CD14-positive monocyte (primary cell): ENCODE results near the gene RYR3. TPM values are rescaled to one million over a fixed set of nuclear protein-coding genes. Genes with fewer than 3 reads are reported as not detected.

Source experiments
- DNase-seq, 3 donors: peaks; one replicate each; pipeline ENCODE4 v3.0.0-alpha.2; 2011 to 2022
- H2AFZ ChIP-seq: 2 replicates; pipeline ENCODE4 v1.6.0; 2012; ENCODE audit warnings: mild to moderate bottlenecking, low read depth, low read length, inconsistent platforms; ENCODE audit not compliant: insufficient read depth, poor library complexity, severe bottlenecking
- H3K27ac ChIP-seq, 2 donors: 1 replicate in 1 of 2; 2 replicates in 1 of 2; pipeline ENCODE4 v1.5.1; 2012 to 2013; ENCODE audit warnings: low read length in 2 of 2, control low read depth in 1 of 2, inconsistent platforms in 1 of 2, low read depth in 1 of 2, mild to moderate bottlenecking in 1 of 2
- H3K27me3 ChIP-seq, 2 donors: one replicate each; pipeline versions ENCODE4 v1.6.0 to v1.6.1; 2011 to 2013; ENCODE audit warnings: low read length in 2 of 2; ENCODE audit not compliant: control insufficient read depth in 2 of 2, insufficient read depth in 2 of 2
- H3K36me3 ChIP-seq, 2 donors: replicated peaks in 1 of 2; 1 replicate in 1 of 2; 2 replicates in 1 of 2; pipeline versions ENCODE4 v1.5.1 to v1.6.1; 2012 to 2013; ENCODE audit warnings: low read length in 2 of 2, control low read depth in 1 of 2, inconsistent platforms in 1 of 2, mild to moderate bottlenecking in 1 of 2; ENCODE audit not compliant: insufficient read depth in 2 of 2, control insufficient read depth in 1 of 2
- H3K4me1 ChIP-seq, 2 donors: 1 replicate in 1 of 2; 2 replicates in 1 of 2; pipeline versions ENCODE4 v1.5.1 to v1.6.1; 2012 to 2013; ENCODE audit warnings: low read length in 2 of 2, control low read depth in 1 of 2, inconsistent platforms in 1 of 2, mild to moderate bottlenecking in 1 of 2, moderate library complexity in 1 of 2; ENCODE audit not compliant: insufficient read depth in 2 of 2, control insufficient read depth in 1 of 2
- H3K4me2 ChIP-seq: replicated peaks from 2 replicates; pipeline ENCODE3; 2012; ENCODE audit warnings: low read length, moderate library complexity, mild to moderate bottlenecking; ENCODE audit not compliant: poor library complexity, severe bottlenecking; ENCODE audit errors: extremely low read depth
- H3K4me3 ChIP-seq, 3 experiments: fragments of 200-600 bp in 1 of 3; sonication (generic) in 1 of 3; replicated peaks in 1 of 3; 1 replicate in 2 of 3; 2 replicates in 1 of 3; pipeline ENCODE4 v1.5.1; 2011 to 2013; ENCODE audit warnings: low read length in 3 of 3, mild to moderate bottlenecking in 3 of 3, control low read depth in 2 of 3, low read depth in 2 of 3, inconsistent platforms in 1 of 3, moderate library complexity in 1 of 3
- H3K79me2 ChIP-seq: 2 replicates; pipeline ENCODE4 v1.6.0; 2012; ENCODE audit warnings: mild to moderate bottlenecking, control low read depth, inconsistent platforms, low read length, moderate library complexity; ENCODE audit not compliant: insufficient read depth
- H3K9ac ChIP-seq: 2 replicates; pipeline ENCODE4 v1.6.0; 2017; ENCODE audit warnings: low read length, mild to moderate bottlenecking; ENCODE audit not compliant: insufficient read depth, poor library complexity, severe bottlenecking
- H3K9me3 ChIP-seq, 2 donors: replicated peaks in 1 of 2; 1 replicate in 1 of 2; 2 replicates in 1 of 2; pipeline versions ENCODE4 v1.5.1 to v1.6.1; 2012 to 2013; ENCODE audit warnings: low read length in 2 of 2, control low read depth in 1 of 2; ENCODE audit not compliant: control insufficient read depth in 1 of 2, insufficient read depth in 1 of 2
- H4K20me1 ChIP-seq: 2 replicates; pipeline ENCODE4 v1.6.0; 2012; ENCODE audit warnings: mild to moderate bottlenecking, low read length, control low read depth, moderate library complexity; ENCODE audit not compliant: insufficient read depth
- H3K27ac Mint-ChIP-seq, 7 donors: one replicate each; pipeline ENCODE4 v1.8.0; 2020; ENCODE audit warnings: mild to moderate bottlenecking in 7 of 7, mixed read lengths in 7 of 7, moderate library complexity in 6 of 7, inconsistent platforms in 2 of 7
- H3K27me3 Mint-ChIP-seq, 3 donors: one replicate each; pipeline ENCODE4 v1.8.0; 2021 to 2022; ENCODE audit warnings: low read depth in 3 of 3, mild to moderate bottlenecking in 3 of 3, mixed read lengths in 3 of 3, moderate library complexity in 3 of 3, inconsistent platforms in 1 of 3
- H3K36me3 Mint-ChIP-seq, 2 donors: one replicate each; pipeline ENCODE4 v1.8.0; 2020; ENCODE audit warnings: mixed read lengths in 2 of 2, inconsistent platforms in 1 of 2, mild to moderate bottlenecking in 1 of 2
- H3K4me1 Mint-ChIP-seq: one replicate; pipeline ENCODE4 v1.8.0; 2020; ENCODE audit warnings: mild to moderate bottlenecking, mixed read lengths
- H3K4me3 Mint-ChIP-seq, 2 donors: one replicate each; pipeline ENCODE4 v1.8.0; 2020; ENCODE audit warnings: mild to moderate bottlenecking in 2 of 2, mixed read lengths in 2 of 2, moderate library complexity in 1 of 2
- H3K9me3 Mint-ChIP-seq, 7 donors: one replicate each; pipeline ENCODE4 v1.8.0; 2020 to 2022; ENCODE audit warnings: mixed read lengths in 7 of 7, mild to moderate bottlenecking in 6 of 7, moderate library complexity in 6 of 7, inconsistent platforms in 2 of 7
- CTCF ChIP-seq: fragments of 200-600 bp; IDR thresholded peaks from one replicate; pipeline ENCODE4 v1.8.0; 2022; ENCODE audit warnings: antibody characterized with exemption, mild to moderate bottlenecking
- WGBS: methylation state at CpG from one replicate; pipeline ENCODE4 v1.1.5; 2013; ENCODE audit warnings: missing lambda C conversion rate; ENCODE audit not compliant: insufficient coverage; 5-methylcytosine and 5-hydroxymethylcytosine counted together
- intact Hi-C, 2 donors: fragments of 100-400 bp; cut with micrococcal nuclease; formaldehyde crosslinking; loops; one replicate each; pipeline versions ENCODE4 v1.15.0 to v1.15.1; 2023
- polyA plus RNA-seq, 3 donors: library from polyadenylated mRNA; depleted of rRNA in 1 of 3; unstranded in 2 of 3; stranded (reverse) in 1 of 3; fragments of 300-500 nt in 2 of 3; fragments of >200 nt in 1 of 3; fragmentation: Illumina TruSeq in 2 of 3; gene quantifications; 1 replicate in 2 of 3; 2 replicates in 1 of 3; pipeline ENCODE4 v1.2.3, GENCODE V29; 2012 to 2021

The RYR3 gene
- polyA plus RNA-seq, 3 donors = not detected

GRCh38 chr15:33535135-33535534 lies 224.4 kb downstream of the RYR3 start:
- Histone ChIP-seq H3K27ac (no peak overlapping the region), H3K4me3 (no peak overlapping the region), H3K4me1 (no peaks in the 10 kb centered on the region), H3K36me3 (no peaks in the 10 kb centered on the region), H3K4me2 (no peak overlapping the region), H4K20me1 (no peaks in the 10 kb centered on the region), H2AFZ (no peak overlapping the region), H3K27me3 (no peaks in the 10 kb centered on the region), H3K9me3 (no peaks in the 10 kb centered on the region), H3K9ac (no peak overlapping the region), H3K79me2 (no peaks in the 10 kb centered on the region)
- DNase-seq = no peak
- no CpG with 5 or more reads among the region's 3 CpGs for WGBS
- TF ChIP-seq CTCF = no peak
- Mint-ChIP-seq H3K27me3 (peaks cover 0 to 3% (median 0%) of the 10 kb centered on the region in 3 donors), H3K36me3 (no peaks in the 10 kb centered on the region), H3K9me3 (peaks cover 0 to 2% (median 0%) of the 10 kb centered on the region in 7 donors), H3K4me3 (no peak overlapping the region), H3K27ac (no peak overlapping the region), H3K4me1 (no peaks in the 10 kb centered on the region)
- intact Hi-C loops = no loop called here

GRCh38 chr15:33539825-33540573 lies 229.2 kb downstream of the RYR3 start:
- peaks cover 0 to 3% (median 1%) of the 10 kb centered on the region in 3 donors for H3K27me3 Mint-ChIP-seq
- no peaks in the 10 kb centered on the region for H3K36me3 Mint-ChIP-seq
- H3K4me1 ChIP-seq = no peaks in the 10 kb centered on the region
- no peak overlapping the region for H3K4me2 ChIP-seq
- WGBS = 87% methylated on average over 4 of the region's 10 CpGs
- no peak overlapping the region for H3K9ac ChIP-seq
- no peaks in the 10 kb centered on the region for H3K9me3 ChIP-seq
- H3K4me3 Mint-ChIP-seq = no peak overlapping the region
- no peaks in the 10 kb centered on the region for H3K9me3 Mint-ChIP-seq
- no peaks in the 10 kb centered on the region for H3K4me1 Mint-ChIP-seq
- no peak for DNase-seq
- no peak overlapping the region for H3K4me3 ChIP-seq
- H3K79me2 ChIP-seq = no peaks in the 10 kb centered on the region
- no peaks in the 10 kb centered on the region for H4K20me1 ChIP-seq
- H3K27ac Mint-ChIP-seq = no peak overlapping the region
- H3K27ac ChIP-seq = no peak overlapping the region
- no peaks in the 10 kb centered on the region for H3K27me3 ChIP-seq
- intact Hi-C loops = no loop called here
- H2AFZ ChIP-seq = no peak overlapping the region
- no peak for TF ChIP-seq CTCF
- no peaks in the 10 kb centered on the region for H3K36me3 ChIP-seq
